K562 (cell line): ENCODE measurements around the gene SLIT1. TPM values are rescaled to one million over a fixed set of nuclear protein-coding genes. Genes with fewer than 3 reads are reported as not detected.

ENCODE experiments used
- ATAC-seq: fragments of 200-7000 bp; cut with Tn5 transposase; 3 replicates; pipeline ENCODE4 v1.9.1; 2020; ENCODE audit warnings: moderate library complexity
- BruUV-seq: library from RNA; stranded (reverse); fragments of 400-500 nt; replicated peaks from 2 replicates; lab custom pipeline; 2021; lab: Mats Ljungman, UMichigan
- CTCF ChIA-PET: fragments of 300-600 bp; formaldehyde crosslinking; extraction: SDS; loops from one replicate; lab custom pipeline; 2021; ENCODE audit warnings: low intra/inter-chr PET ratio; lab: Yijun Ruan, JAX
- POLR2A ChIA-PET: fragments of 300-600, 350-650 bp; sonication (Branson Sonifier 250); formaldehyde crosslinking; extraction: SDS; loops from one replicate; lab custom pipeline; 2021; ENCODE audit warnings: antibody characterized with exemption, inconsistent platforms; lab: Yijun Ruan, JAX
- DNase-seq, 4 experiments: peaks; one replicate each; pipeline versions ENCODE4 v3.0.0 to v3.0.0-alpha.2; 2011 to 2018; ENCODE audit warnings: low spot score in 3 of 4, mixed read lengths in 3 of 4; ENCODE audit errors: extremely low read depth in 1 of 4
- FAIRE-seq: peaks from 2 replicates; lab custom pipeline; 2011; peaks lifted over from hg19 to GRCh38; lab: Jason Lieb, UNC
- H2AFZ ChIP-seq: 2 replicates; pipeline ENCODE4 v1.6.0; 2011; ENCODE audit warnings: low read depth, low read length, control low read depth, inconsistent platforms
- H3K27ac ChIP-seq: fragments of 200-600 bp; 3 replicates; pipeline ENCODE4 v1.8.0; 2011; ENCODE audit warnings: low read depth, mild to moderate bottlenecking, control low read depth, inconsistent platforms, low read length, moderate library complexity, mixed read lengths; ENCODE audit errors: extremely low read depth
- H3K27me3 ChIP-seq, 2 experiments: fragments of 300-600 bp in 1 of 2; 2 replicates in 1 of 2; 3 replicates in 1 of 2; pipeline versions ENCODE4 v1.6.0 to v1.8.0; 2011; ENCODE audit warnings: inconsistent platforms in 2 of 2, low read length in 2 of 2, mild to moderate bottlenecking in 1 of 2, mixed read lengths in 1 of 2, moderate library complexity in 1 of 2; ENCODE audit not compliant: control insufficient read depth in 2 of 2, insufficient read depth in 2 of 2
- H3K36me3 ChIP-seq: fragments of 300-600 bp; 3 replicates; pipeline ENCODE4 v1.8.0; 2011; ENCODE audit warnings: mild to moderate bottlenecking, low read length, inconsistent platforms; ENCODE audit not compliant: control insufficient read depth, insufficient read depth
- H3K4me1 ChIP-seq, 2 experiments: fragments of 200-600 bp in 1 of 2; replicated peaks in 1 of 2; 2 replicates in 1 of 2; 3 replicates in 1 of 2; pipeline versions ENCODE4 v1.5.1 to v1.8.0; 2011; ENCODE audit warnings: inconsistent platforms in 2 of 2, low read length in 2 of 2, mild to moderate bottlenecking in 1 of 2, mixed read lengths in 1 of 2, moderate library complexity in 1 of 2; ENCODE audit not compliant: control insufficient read depth in 2 of 2, insufficient read depth in 2 of 2
- H3K4me2 ChIP-seq: 2 replicates; pipeline ENCODE4 v1.6.1; 2011; ENCODE audit warnings: low read length, control low read depth, inconsistent platforms, mixed read lengths; ENCODE audit not compliant: insufficient read depth
- H3K4me3 ChIP-seq: fragments of 200-600 bp; sonication (generic), shearing (Covaris generic); 2 replicates; pipeline ENCODE4 v1.5.1; 2016; ENCODE audit warnings: control low read depth, inconsistent platforms
- H3K79me2 ChIP-seq: fragments of 200-600 bp; 3 replicates; pipeline ENCODE4 v1.8.0; 2011; ENCODE audit warnings: low read length, inconsistent platforms; ENCODE audit not compliant: control insufficient read depth, insufficient read depth
- H3K9ac ChIP-seq, 2 experiments: 2 replicates each; pipeline versions ENCODE4 v1.6.0 to v1.6.1; 2011; ENCODE audit warnings: low read depth in 2 of 2, low read length in 2 of 2, control low read depth in 1 of 2, inconsistent platforms in 1 of 2, mild to moderate bottlenecking in 1 of 2, mixed read lengths in 1 of 2; ENCODE audit not compliant: insufficient read depth in 1 of 2
- H3K9me1 ChIP-seq: one replicate; pipeline ENCODE4 v1.6.0; 2011; ENCODE audit warnings: inconsistent platforms, mild to moderate bottlenecking, low read length, moderate library complexity; ENCODE audit not compliant: control insufficient read depth, insufficient read depth
- H3K9me3 ChIP-seq: replicated peaks from 2 replicates; pipeline ENCODE4 v1.5.1; 2011; ENCODE audit warnings: low read depth, low read length, inconsistent platforms; ENCODE audit not compliant: control insufficient read depth, insufficient read depth
- H4K20me1 ChIP-seq: replicated peaks from 2 replicates; pipeline ENCODE4 v1.6.1; 2011; ENCODE audit warnings: low read length, inconsistent platforms, mixed read lengths; ENCODE audit not compliant: control insufficient read depth, insufficient read depth
- C11orf30 ChIP-seq: fragments of 450-650 bp; IDR thresholded peaks from 2 replicates; pipeline ENCODE4 v1.6.1; 2016; ENCODE audit warnings: low read depth, mild to moderate bottlenecking
- HBP1 ChIP-seq: fragments of 450-650 bp; formaldehyde crosslinking; IDR thresholded peaks from 2 replicates; pipeline ENCODE4 v1.4.0; 2022; ENCODE audit warnings: missing genetic modification characterization
- HOMEZ ChIP-seq: fragments of 250-450 bp; sonication (Bioruptor Pico); IDR thresholded peaks from 2 replicates; pipeline ENCODE4 v1.4.0; 2020; ENCODE audit warnings: mild to moderate bottlenecking, moderate library complexity
- IFI16 ChIP-seq: fragments of 250-450 bp; sonication (Bioruptor Pico); IDR thresholded peaks from 2 replicates; pipeline ENCODE4 v2.1.2; 2022; ENCODE audit warnings: mild to moderate bottlenecking, inconsistent platforms
- MTA3 ChIP-seq: fragments of 450-650 bp; formaldehyde crosslinking; IDR thresholded peaks from 2 replicates; pipeline ENCODE4 v1.6.1; 2017; ENCODE audit warnings: mild to moderate bottlenecking, borderline replicate concordance
- NFATC3 ChIP-seq: fragments of 450-650 bp; IDR thresholded peaks from 2 replicates; pipeline ENCODE4 v1.6.1; 2017; ENCODE audit warnings: mild to moderate bottlenecking
- RERE ChIP-seq: sonication (generic); formaldehyde crosslinking; IDR thresholded peaks from 2 replicates; pipeline ENCODE4 v1.8.0; 2023; ENCODE audit warnings: missing genetic modification reagents, mild to moderate bottlenecking, borderline replicate concordance
- STAT6 ChIP-seq: sonication (generic); formaldehyde crosslinking; IDR thresholded peaks from 2 replicates; pipeline ENCODE4 v1.8.1; 2023; ENCODE audit warnings: mild to moderate bottlenecking, missing genetic modification reagents
- ZNF124 ChIP-seq: sonication (generic); formaldehyde crosslinking; IDR thresholded peaks from 2 replicates; pipeline ENCODE4 v1.8.1; 2022; ENCODE audit warnings: missing genetic modification reagents
- ZNF133 ChIP-seq: fragments of 250-450 bp; sonication (Bioruptor Pico); IDR thresholded peaks from 2 replicates; pipeline ENCODE4 v1.4.0; 2020; ENCODE audit warnings: mild to moderate bottlenecking
- ZNF140 ChIP-seq: fragments of 250-450 bp; sonication (Bioruptor Pico); IDR thresholded peaks from 2 replicates; pipeline ENCODE4 v1.8.0; 2021; ENCODE audit warnings: moderate library complexity, mild to moderate bottlenecking, inconsistent platforms
- WGBS: fragments of 100-300 bp; shearing (Covaris generic); methylation state at CpG from one replicate; pipeline ENCODE4 v1.1.6; 2016; ENCODE audit warnings: low coverage, mixed read lengths; ENCODE audit not compliant: insufficient coverage; ENCODE audit errors: missing lambda C conversion rate; 5-methylcytosine and 5-hydroxymethylcytosine counted together
- in situ Hi-C: fragments of 300-500 bp; cut with MboI; formaldehyde crosslinking; loops from 4 replicates; pipeline ENCODE4 v1.15.0; 2018; ENCODE audit warnings: inconsistent platforms, mixed read lengths
- intact Hi-C: fragments of 100-400 bp; cut with micrococcal nuclease; formaldehyde crosslinking; loops from 2 replicates; pipeline ENCODE4 v1.14.2; 2022
- polyA plus RNA-seq, 8 experiments: library from polyadenylated mRNA; depleted of rRNA in 4 of 8; stranded (reverse) in 5 of 8; unstranded in 3 of 8; fragments of >200 nt; fragmentation: Nextera tagmentation in 2 of 8; fragmentation: Illumina TruSeq in 1 of 8; extraction: Ambion mirVana in 2 of 8; extraction: Trizol in 1 of 8; gene quantifications; 2 replicates each; pipeline versions ENCODE4 v1.2.1 to v1.2.3, GENCODE V29; 2011 to 2014; ENCODE audit warnings: inconsistent platforms in 1 of 8, missing spikeins in 1 of 8
- total RNA-seq, 7 experiments: library from RNA; depleted of rRNA in 6 of 7; stranded (reverse); fragments of >200 nt in 6 of 7; fragmentation: Illumina TruSeq in 2 of 7; extraction: Trizol in 2 of 7; gene quantifications; 2 replicates each; pipeline versions ENCODE4 v1.2.1 to v1.2.3, GENCODE V29; 2011 to 2021; ENCODE audit warnings: low replicate concordance in 1 of 7

Gene SLIT1
- total and polyA plus RNA-seq, 9 of the 15 experiments (the other 6 are each of a cell fraction or from before 2014, with no cell fraction given) = 0.01 to 0.11 (median 0.04) TPM; not detected in 3

- no peak for FAIRE-seq
- Histone ChIP-seq H3K27me3 (peaks cover 0 to 51% of the 10 kb centered on the region in 2 experiments; a peak in 3 of 5 replicates), H3K79me2 (no peaks in the 10 kb centered on the region), H3K4me2 (no peak overlapping the region), H3K9me3 (no peaks in the 10 kb centered on the region), H3K36me3 (no peaks in the 10 kb centered on the region), H4K20me1 (no peaks in the 10 kb centered on the region), H3K27ac (no peak overlapping the region), H3K9ac (no peak overlapping the region), H3K9me1 (no peaks in the 10 kb centered on the region), H3K4me1 (peaks cover 0 to 12% of the 10 kb centered on the region in 2 experiments; a peak in 2 of 5 replicates), H3K4me3 (no peak overlapping the region), H2AFZ (no peak overlapping the region)
- ATAC-seq = no peak
- intact Hi-C loops = no loop called here
- CTCF ChIA-PET = no interaction called here
- no TSS peak for BruUV-seq
- DNase-seq = no peak
- 0% methylated on average over 4 of the region's 5 CpGs for WGBS
- in situ Hi-C loops = no loop called here
- POLR2A ChIA-PET = interaction anchor here (0.6 kb wide), 1 partner anchor 696 kb away, joined by 3 read pairs; no protein-coding TSS in a partner anchor
- TF ChIP-seq NFATC3 (no peak), ZNF140 (CRISPR knock-in tag) (no peak), IFI16 (CRISPR knock-in tag) (no peak), ZNF124 (CRISPR knock-in tag) (no peak), HOMEZ (CRISPR knock-in tag) (no peak), HBP1 (CRISPR knock-in tag) (no peak), ZNF133 (CRISPR knock-in tag) (no peak), C11orf30 (no peak), RERE (CRISPR knock-in tag) (no peak), MTA3 (no peak), STAT6 (CRISPR knock-in tag) (no peak)
Observed at GRCh38 chr10:97047083-97047736, 138.5 kb downstream of the SLIT1 start.
